ENCODE data around the gene SRPK2.
A peak's percentile ranks its signal among the peaks of the same experiment; 100 is the strongest.
"Not testable (repeated sequence)": the region's sequence is repeated elsewhere in the genome, so short reads cannot be mapped to it uniquely, and the experiment has no call there.

The SRPK2 gene

DNA sequence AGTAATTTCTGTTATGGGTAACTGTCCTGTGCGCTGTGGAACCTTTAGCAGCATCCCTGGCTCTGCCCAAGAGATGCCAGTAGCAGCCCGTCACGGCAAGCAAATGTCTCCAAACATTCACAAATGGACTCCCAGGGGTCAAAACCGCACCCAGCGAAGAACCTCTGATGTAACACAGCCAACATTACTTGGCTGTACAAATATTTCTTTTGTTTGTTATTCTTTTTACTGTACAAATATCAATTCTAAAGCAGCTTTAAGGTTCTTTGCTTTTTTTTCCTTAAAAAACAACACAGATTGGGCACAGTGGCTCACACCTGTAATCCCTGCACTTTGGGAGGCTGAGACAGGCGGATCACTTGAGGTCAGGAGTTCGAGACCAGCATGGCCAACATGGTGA, 192.2 kb downstream of the SRPK2 start:
- Mint-ChIP-seq H3K4me3 (no peak overlapping the region), H3K27me3 (no peaks in the 10 kb centered on the region), H3K27ac (ENCODE audit: low read depth) (no peak overlapping the region), H3K4me1 (peaks cover 41% of the 10 kb centered on the region), H3K36me3 (ENCODE audit: insufficient read depth) (peaks cover 11% of the 10 kb centered on the region), H3K9me3 (no peaks in the 10 kb centered on the region)
- DNase-seq (ENCODE audit: low spot score in 2 of 2) (no peak), ATAC-seq (replicated peaks; ENCODE audit: extremely low read depth, poor library complexity, severe bottlenecking) (no peak)

DNA sequence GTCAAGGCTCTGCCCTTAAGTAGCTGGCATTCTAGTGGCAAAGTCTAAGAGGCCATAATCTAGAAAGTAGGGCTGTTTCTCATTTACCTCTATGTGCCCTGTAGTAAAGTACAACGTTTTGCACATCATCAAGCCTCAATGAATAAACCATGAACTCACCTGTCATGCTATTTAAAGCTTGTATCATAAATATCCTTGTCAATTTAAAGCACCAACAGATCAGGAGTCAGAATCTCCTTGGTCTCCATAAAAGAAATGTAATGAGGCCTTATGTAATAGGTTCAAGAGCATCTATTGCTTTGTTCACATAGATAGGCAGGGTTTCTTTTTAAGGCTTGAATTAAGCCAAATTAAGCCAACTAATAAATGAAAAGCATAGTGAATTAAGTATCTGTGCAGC, 192.8 kb downstream of the SRPK2 start:
- Mint-ChIP-seq H3K9me3 (no peaks in the 10 kb centered on the region), H3K27me3 (no peaks in the 10 kb centered on the region), H3K4me3 (no peak overlapping the region), H3K36me3 (ENCODE audit: insufficient read depth) (peaks cover 11% of the 10 kb centered on the region), H3K27ac (ENCODE audit: low read depth) (peak overlapping the region; percentile 1), H3K4me1 (peaks cover 41% of the 10 kb centered on the region)
- no peak for DNase-seq (ENCODE audit: low spot score in 2 of 2)
- ATAC-seq (replicated peaks; ENCODE audit: extremely low read depth, poor library complexity, severe bottlenecking): no peak

DNA sequence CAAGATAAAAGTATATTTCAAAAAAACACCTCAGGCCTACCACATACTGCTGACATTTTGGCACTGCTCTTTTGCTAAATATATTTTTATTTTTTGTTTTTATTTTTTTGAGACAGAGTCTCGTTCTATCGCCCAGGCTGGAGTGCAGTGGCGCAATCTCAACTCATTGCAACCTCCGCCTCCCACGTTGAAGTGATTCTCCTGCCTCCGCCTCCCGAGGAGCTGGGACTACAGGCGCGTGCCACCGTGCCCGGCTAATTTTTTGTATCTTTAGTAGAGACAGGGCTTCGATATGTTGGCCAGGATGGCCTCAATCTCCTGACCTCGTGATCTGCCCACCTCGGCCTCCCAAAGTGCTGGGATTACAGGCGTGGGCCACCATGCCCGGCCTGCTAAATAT, 193.8 kb downstream of the SRPK2 start:
- peak overlapping the region; percentile 1 for H3K27ac Mint-ChIP-seq (ENCODE audit: low read depth)
- not testable (repeated sequence) for ATAC-seq (replicated peaks; ENCODE audit: extremely low read depth, poor library complexity, severe bottlenecking); H3K27me3 Mint-ChIP-seq; H3K9me3 Mint-ChIP-seq; DNase-seq (ENCODE audit: low spot score in 2 of 2); H3K36me3 Mint-ChIP-seq (ENCODE audit: insufficient read depth); H3K4me3 Mint-ChIP-seq
- H3K4me1 Mint-ChIP-seq: peaks cover 42% of the 10 kb centered on the region

DNA sequence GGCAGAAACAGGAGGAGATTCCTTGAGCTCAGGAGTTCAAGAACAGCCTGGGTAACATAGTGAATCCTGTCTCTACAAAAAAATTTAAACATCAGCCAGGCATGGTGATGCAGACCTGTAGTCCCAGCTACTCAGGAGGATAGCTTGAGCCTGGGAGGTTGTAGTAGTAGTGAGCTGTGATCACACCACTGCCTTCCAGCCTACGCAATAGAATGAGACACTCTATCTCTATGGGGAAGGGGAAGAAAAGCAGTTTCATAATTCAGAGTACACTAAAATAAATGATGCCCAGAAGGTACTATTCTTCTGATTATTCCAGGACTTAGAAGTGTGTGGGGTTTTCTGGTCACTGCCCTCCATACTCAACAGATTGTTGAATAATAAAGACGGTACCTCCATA, 197.4 kb downstream of the SRPK2 start:
- Mint-ChIP-seq H3K9me3 (no peaks in the 10 kb centered on the region), H3K4me1 (peaks cover 57% of the 10 kb centered on the region), H3K4me3 (no peak overlapping the region), H3K27ac (ENCODE audit: low read depth) (no peak overlapping the region), H3K27me3 (no peaks in the 10 kb centered on the region), H3K36me3 (ENCODE audit: insufficient read depth) (peaks cover 7% of the 10 kb centered on the region)
- DNase-seq (ENCODE audit: low spot score in 2 of 2): no peak
- ATAC-seq (replicated peaks; ENCODE audit: extremely low read depth, poor library complexity, severe bottlenecking): no peak

DNA sequence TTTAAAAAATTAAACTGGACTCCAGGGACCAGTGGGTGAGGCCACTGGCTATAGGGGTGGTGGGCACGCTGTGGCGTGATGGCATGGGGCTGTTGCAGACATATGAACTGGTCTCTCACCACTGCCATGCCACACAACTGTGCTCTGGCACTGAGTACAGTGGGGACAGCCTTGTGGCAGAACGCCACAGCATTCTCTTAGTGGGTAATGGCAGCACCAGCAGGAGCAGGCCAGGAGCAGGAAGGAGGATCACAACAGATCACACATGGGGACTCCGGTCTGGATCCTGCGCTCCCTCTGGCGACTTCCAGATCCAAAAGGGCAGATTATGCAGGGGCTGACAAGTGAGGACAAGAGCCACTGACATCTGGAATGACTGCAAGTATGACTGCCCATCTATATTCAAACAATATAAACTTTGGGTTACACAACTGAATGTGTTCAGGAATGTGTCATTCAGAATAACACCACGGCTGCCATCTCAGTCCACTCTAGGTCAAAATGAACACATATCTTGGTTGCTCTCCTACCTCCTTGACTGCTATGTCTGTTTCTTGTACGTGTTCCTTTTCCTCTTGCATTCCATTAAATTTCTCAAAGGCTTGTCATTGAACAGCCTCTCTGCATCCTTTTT, 198.7 kb downstream of the SRPK2 start:
- peaks cover 7% of the 10 kb centered on the region for H3K36me3 Mint-ChIP-seq (ENCODE audit: insufficient read depth)
- no peaks in the 10 kb centered on the region for H3K9me3 Mint-ChIP-seq
- DNase-seq (ENCODE audit: low spot score in 2 of 2) (no peak), ATAC-seq (replicated peaks; ENCODE audit: extremely low read depth, poor library complexity, severe bottlenecking) (no peak)
- H3K4me3 Mint-ChIP-seq: no peak overlapping the region
- H3K27ac Mint-ChIP-seq (ENCODE audit: low read depth): peak overlapping the region; percentile 33
- H3K27me3 Mint-ChIP-seq: no peaks in the 10 kb centered on the region
- H3K4me1 Mint-ChIP-seq: peaks cover 51% of the 10 kb centered on the region

DNA sequence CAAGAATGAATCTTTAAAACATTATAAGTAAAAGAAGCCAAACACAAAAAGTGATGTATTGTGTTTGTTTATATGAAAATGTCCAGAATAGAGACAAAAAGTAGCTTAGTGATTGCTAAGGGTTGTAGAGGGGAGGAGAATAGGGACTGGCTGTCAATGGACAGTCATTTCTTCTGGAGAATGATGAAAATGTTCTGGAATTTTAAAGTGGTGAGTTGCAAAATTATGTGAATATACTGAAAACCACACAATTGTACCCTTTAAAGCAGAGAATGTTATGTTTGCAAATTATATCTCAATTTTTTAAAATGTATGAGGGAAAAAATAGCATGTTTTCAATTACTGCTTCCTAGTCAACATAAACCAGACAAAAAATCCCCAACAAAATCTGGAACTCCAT, 200.5 kb downstream of the SRPK2 start:
- H3K4me3 Mint-ChIP-seq: no peak overlapping the region
- H3K27me3 Mint-ChIP-seq: no peaks in the 10 kb centered on the region
- peaks cover 2% of the 10 kb centered on the region for H3K36me3 Mint-ChIP-seq (ENCODE audit: insufficient read depth)
- ATAC-seq (replicated peaks; ENCODE audit: extremely low read depth, poor library complexity, severe bottlenecking): no peak
- no peaks in the 10 kb centered on the region for H3K9me3 Mint-ChIP-seq
- H3K4me1 Mint-ChIP-seq: peaks cover 52% of the 10 kb centered on the region
- H3K27ac Mint-ChIP-seq (ENCODE audit: low read depth): no peak overlapping the region
- DNase-seq (ENCODE audit: low spot score in 2 of 2): no peak

DNA sequence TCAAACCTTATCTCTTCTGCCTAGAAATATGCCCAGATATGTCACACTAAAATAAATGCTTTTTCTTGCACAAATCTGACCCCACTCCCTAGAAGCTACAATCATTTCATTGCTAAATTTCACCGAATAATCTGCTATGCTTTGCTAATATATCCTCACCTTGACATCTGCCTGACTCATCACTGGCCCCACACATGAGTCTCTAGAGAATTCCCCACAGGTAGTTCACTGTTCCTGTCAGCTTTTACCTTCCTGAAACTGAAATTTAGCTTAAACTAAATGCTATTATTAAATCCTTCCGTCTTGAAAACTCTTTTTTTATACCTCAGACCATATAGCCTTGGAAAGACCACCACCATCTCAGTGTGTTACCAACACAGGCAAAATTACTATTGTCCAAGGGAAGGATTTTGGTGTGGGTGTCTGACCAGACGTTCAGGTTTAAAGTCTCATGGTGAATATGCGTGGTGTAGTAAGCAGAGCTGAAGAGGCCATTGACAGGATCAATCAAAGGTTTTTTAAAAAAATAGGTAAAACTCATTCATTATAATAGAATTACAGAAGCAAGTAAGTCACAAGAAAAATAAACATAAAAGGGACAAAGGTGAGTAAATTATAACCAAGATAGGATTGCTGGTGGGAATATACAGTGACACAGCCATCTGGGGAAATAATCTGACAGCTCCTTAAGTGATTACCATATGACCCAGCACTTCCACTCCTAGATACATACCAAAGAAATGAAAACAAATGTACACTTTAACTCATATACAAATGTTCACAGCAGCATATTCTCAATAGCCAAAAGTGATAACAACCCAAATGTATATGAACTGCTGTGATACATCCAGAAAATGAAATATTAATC, 201.2 kb downstream of the SRPK2 start:
- H3K4me1 Mint-ChIP-seq: peaks cover 46% of the 10 kb centered on the region
- H3K4me3 Mint-ChIP-seq: no peak overlapping the region
- H3K36me3 Mint-ChIP-seq (ENCODE audit: insufficient read depth): peaks cover 2% of the 10 kb centered on the region
- H3K27ac Mint-ChIP-seq (ENCODE audit: low read depth): peak overlapping the region; percentile 26
- ATAC-seq (replicated peaks; ENCODE audit: extremely low read depth, poor library complexity, severe bottlenecking): no peak
- H3K9me3 Mint-ChIP-seq: no peaks in the 10 kb centered on the region
- H3K27me3 Mint-ChIP-seq: no peaks in the 10 kb centered on the region
- no peak for DNase-seq (ENCODE audit: low spot score in 2 of 2)

DNA sequence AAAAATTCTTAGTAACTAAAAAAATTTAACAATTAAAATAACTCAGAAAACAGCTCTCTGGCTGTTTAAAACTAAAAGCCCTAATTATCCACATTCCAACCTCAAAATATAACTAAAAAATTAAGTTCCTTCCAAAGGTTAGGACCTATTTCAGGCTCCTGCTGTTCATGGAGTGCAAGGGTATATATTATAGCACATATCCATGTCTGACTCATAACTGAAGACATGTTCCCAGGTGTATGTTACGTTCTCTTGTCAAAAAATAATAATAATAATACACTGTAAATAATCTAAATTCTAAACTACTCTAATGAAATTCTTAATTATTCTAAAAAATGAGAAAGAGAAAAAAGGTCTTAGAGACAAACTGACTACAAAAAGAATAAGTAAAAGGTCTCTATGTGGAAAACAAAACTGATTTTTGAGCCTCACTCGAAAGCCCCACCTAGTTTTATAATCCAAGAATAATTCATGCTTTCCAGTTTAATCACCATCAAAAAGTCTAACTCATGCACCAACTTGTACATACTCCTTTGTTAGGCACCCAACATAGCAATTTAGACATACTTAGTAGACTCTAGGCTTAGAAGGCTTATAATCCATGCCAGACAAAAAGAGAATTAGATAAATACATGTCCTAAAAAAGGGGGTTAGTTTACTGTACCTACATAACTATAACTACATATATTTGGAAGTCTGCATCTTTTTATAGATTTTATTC, 203.3 kb downstream of the SRPK2 start:
- DNase-seq (ENCODE audit: low spot score in 2 of 2): no peak
- Mint-ChIP-seq H3K27me3 (no peaks in the 10 kb centered on the region), H3K36me3 (ENCODE audit: insufficient read depth) (peaks cover 3% of the 10 kb centered on the region), H3K27ac (ENCODE audit: low read depth) (no peak overlapping the region), H3K4me3 (no peak overlapping the region), H3K9me3 (no peaks in the 10 kb centered on the region), H3K4me1 (peaks cover 46% of the 10 kb centered on the region)
- ATAC-seq (replicated peaks; ENCODE audit: extremely low read depth, poor library complexity, severe bottlenecking): no peak

DNA sequence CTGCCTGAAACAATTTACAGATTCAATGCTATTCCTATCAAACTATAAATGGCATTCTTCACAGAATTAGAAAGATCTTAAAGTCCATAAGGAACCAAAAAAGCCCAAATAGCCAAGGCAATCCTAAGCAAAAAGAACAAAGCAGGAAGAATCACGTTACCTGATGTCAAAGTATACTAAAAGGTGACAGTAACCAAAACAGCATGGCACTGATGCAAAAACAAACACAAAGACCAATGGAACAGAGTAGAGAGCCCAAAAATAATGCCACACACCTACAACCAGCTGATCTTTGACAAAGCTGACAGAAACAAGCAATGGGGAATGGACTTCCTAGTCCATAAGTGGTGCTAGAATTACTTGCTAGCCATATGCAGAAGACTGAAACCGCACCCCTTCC, 208.7 kb downstream of the SRPK2 start:
- Mint-ChIP-seq H3K9me3 (no peaks in the 10 kb centered on the region), H3K27ac (ENCODE audit: low read depth) (no peak overlapping the region), H3K27me3 (no peaks in the 10 kb centered on the region), H3K4me1 (peaks cover 25% of the 10 kb centered on the region), H3K4me3 (no peak overlapping the region), H3K36me3 (ENCODE audit: insufficient read depth) (peaks cover 3% of the 10 kb centered on the region)
- no peak for ATAC-seq (replicated peaks; ENCODE audit: extremely low read depth, poor library complexity, severe bottlenecking)
- no peak for DNase-seq (ENCODE audit: low spot score in 2 of 2)

DNA sequence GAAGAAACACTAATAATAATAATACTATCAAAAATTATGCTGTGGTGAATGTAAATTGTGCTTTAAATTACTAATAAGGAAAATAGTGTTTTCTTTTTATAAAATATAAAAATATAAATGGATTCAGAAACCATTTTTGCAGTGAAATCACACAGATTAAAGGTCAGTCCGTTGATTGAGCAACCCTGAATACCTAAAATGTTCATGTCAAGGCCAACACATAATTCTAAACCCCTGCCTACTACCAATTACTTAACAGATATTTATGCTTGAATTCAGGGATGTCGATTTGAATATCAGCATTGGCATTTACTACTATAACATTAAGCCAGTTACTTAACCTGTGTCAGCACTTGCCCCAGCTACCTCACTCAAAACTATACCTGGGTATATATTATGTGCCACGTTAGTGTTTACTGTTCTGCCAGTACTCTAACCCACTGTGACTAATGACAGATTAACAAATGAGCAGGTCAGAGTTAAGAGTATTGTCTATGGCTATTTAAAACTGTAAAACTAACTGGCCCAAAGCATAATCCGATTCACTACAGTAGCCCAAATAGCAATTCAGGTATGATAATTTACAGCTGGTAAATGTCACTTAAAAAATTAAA, 209.7 kb downstream of the SRPK2 start:
- peaks cover 3% of the 10 kb centered on the region for H3K36me3 Mint-ChIP-seq (ENCODE audit: insufficient read depth)
- no peak overlapping the region for H3K27ac Mint-ChIP-seq (ENCODE audit: low read depth)

DNA sequence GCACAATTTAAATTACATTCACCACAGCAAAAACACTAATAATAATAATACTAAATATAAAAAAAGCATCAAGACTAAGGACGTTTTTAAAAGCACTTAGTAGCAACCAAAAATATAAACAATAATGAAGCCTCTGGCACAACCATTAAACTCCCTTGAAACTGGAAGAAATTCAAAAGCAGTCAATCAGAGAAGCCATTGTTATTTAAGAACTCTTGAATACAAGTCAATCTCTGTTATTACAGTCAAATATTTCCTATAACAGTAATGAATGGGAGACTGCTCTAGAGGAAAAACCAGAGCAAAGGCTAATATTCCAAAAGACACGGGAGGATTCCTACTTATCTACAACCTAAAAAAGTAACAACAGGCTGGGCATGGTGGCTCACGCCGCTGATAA, 210.5 kb downstream of the SRPK2 start:
- Mint-ChIP-seq H3K36me3 (ENCODE audit: insufficient read depth) (peaks cover 3% of the 10 kb centered on the region), H3K4me3 (no peak overlapping the region), H3K4me1 (peaks cover 31% of the 10 kb centered on the region), H3K27ac (ENCODE audit: low read depth) (no peak overlapping the region), H3K27me3 (no peaks in the 10 kb centered on the region), H3K9me3 (no peaks in the 10 kb centered on the region)
- ATAC-seq (replicated peaks; ENCODE audit: extremely low read depth, poor library complexity, severe bottlenecking) (no peak), DNase-seq (ENCODE audit: low spot score in 2 of 2) (no peak)

More for the DNA sequence above, 209.7 kb downstream of the SRPK2 start:
- Mint-ChIP-seq H3K27me3 (no peaks in the 10 kb centered on the region), H3K4me1 (peaks cover 26% of the 10 kb centered on the region), H3K4me3 (no peak overlapping the region), H3K9me3 (no peaks in the 10 kb centered on the region)
- ATAC-seq (replicated peaks; ENCODE audit: extremely low read depth, poor library complexity, severe bottlenecking) (no peak), DNase-seq (ENCODE audit: low spot score in 2 of 2) (no peak)

DNA sequence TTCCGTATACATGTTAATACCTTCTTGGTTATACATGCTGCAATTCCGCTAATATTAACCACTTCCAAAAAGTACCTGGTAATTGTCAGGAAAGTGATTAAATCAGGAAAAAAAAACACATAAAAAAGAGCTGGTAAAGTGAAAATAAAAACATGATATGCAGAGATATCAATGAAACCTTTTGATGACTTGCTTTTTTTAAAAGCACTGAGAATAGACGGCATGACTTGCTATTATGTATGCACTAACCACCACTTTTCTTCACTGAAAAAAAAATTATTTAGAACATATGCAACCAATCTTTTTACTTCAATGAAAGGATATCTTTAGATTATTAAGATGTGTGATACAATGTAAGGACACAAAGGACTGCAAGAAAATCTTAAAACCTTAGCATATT, 211.7 kb downstream of the SRPK2 start:
- Mint-ChIP-seq H3K36me3 (ENCODE audit: insufficient read depth) (peaks cover 2% of the 10 kb centered on the region), H3K4me3 (no peak overlapping the region), H3K4me1 (peaks cover 33% of the 10 kb centered on the region), H3K27me3 (no peaks in the 10 kb centered on the region), H3K9me3 (no peaks in the 10 kb centered on the region), H3K27ac (ENCODE audit: low read depth) (no peak overlapping the region)
- DNase-seq (ENCODE audit: low spot score in 2 of 2) (no peak), ATAC-seq (replicated peaks; ENCODE audit: extremely low read depth, poor library complexity, severe bottlenecking) (no peak)
